AG04450 (cell line): Measurements from ENCODE around the gene SMIM27. TPM values are rescaled to one million over a fixed set of nuclear protein-coding genes. Genes with fewer than 3 reads are reported as not detected.

Source experiments
- CTCF ChIA-PET: fragments of 300-600, 350-600 bp; formaldehyde crosslinking; extraction: SDS; loops from one replicate; lab custom pipeline; 2022; ENCODE audit warnings: antibody characterized with exemption, inconsistent platforms; lab: Charles Lee
- POLR2A ChIA-PET: fragments of 350-600 bp; formaldehyde crosslinking; extraction: SDS; loops from one replicate; lab custom pipeline; 2021; ENCODE audit warnings: antibody characterized with exemption, inconsistent platforms; lab: Yijun Ruan, JAX
- DNase-seq: peaks from one replicate; pipeline ENCODE4 v3.0.0-alpha.2; 2011; ENCODE audit warnings: low read depth, low spot score
- H3K27ac ChIP-seq: one replicate; pipeline ENCODE4 v1.5.1; 2012; ENCODE audit warnings: low read depth, low read length, control low read depth
- H3K27me3 ChIP-seq: one replicate; pipeline ENCODE4 v1.6.0; 2012; ENCODE audit warnings: low read length; ENCODE audit not compliant: control insufficient read depth, insufficient read depth
- H3K4me3 ChIP-seq: 2 replicates; pipeline ENCODE4 v1.5.1; 2011; ENCODE audit warnings: mild to moderate bottlenecking, low read depth, low read length, control low read depth
- H3K9me3 ChIP-seq: 2 replicates; pipeline ENCODE4 v1.5.1; 2012; ENCODE audit warnings: low read length; ENCODE audit not compliant: control insufficient read depth, insufficient read depth
- polyA plus RNA-seq: library from polyadenylated mRNA; depleted of rRNA; stranded (reverse); fragments of >200 nt; gene quantifications from 2 replicates; pipeline ENCODE4 v1.2.3, GENCODE V29; 2011
- TF ChIP-seq, protein P1 (sequence below): IDR thresholded peaks from 2 replicates; pipeline ENCODE4 v1.5.1; 2011; ENCODE audit warnings: low read depth, low read length, control low read depth, inconsistent platforms

SMIM27 gene
- polyA plus RNA-seq, 1 experiment: 7.2 TPM

DNA sequence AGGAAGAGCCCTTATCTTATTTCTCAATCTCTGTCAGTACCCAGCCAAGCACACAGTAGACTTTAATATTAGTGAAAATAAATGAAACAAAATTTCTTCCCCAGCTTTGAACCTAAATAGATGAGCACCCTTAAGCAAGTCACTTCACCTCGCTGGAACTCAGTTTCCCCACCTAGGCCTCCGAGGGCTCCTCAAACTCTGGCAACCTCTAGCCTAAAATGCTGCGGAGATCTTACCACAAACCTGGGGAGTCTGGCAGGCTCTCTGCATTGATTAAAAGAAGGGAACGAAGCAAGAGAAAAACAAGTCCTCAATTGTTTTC, 26.5 kb upstream of the SMIM27 start:
- no peak for DNase-seq
- CTCF ChIA-PET: interaction anchor here (1.0 to 3.8 kb wide), 14 partner anchors 14 to 148 kb away, joined by 3 to 63 read pairs (median 5); partner anchors contain the start of gene NDUFB6
- POLR2A ChIA-PET: interaction anchor here (0.6 to 2.5 kb wide), 4 partner anchors 26 to 499 kb away, joined by 3 to 17 read pairs (median 6); partner anchors contain the start of genes DNAJA1, SMIM27 and TOPORS
- peak overlapping the region; percentile 73 for H3K27ac ChIP-seq
- peak overlapping the region; percentile 84 for H3K4me3 ChIP-seq
- peaks cover 3% of the 10 kb centered on the region; the same call in 1 of the 2 replicates for H3K9me3 ChIP-seq
- H3K27me3 ChIP-seq: no peaks in the 10 kb centered on the region
- TF ChIP-seq, protein P1, sequence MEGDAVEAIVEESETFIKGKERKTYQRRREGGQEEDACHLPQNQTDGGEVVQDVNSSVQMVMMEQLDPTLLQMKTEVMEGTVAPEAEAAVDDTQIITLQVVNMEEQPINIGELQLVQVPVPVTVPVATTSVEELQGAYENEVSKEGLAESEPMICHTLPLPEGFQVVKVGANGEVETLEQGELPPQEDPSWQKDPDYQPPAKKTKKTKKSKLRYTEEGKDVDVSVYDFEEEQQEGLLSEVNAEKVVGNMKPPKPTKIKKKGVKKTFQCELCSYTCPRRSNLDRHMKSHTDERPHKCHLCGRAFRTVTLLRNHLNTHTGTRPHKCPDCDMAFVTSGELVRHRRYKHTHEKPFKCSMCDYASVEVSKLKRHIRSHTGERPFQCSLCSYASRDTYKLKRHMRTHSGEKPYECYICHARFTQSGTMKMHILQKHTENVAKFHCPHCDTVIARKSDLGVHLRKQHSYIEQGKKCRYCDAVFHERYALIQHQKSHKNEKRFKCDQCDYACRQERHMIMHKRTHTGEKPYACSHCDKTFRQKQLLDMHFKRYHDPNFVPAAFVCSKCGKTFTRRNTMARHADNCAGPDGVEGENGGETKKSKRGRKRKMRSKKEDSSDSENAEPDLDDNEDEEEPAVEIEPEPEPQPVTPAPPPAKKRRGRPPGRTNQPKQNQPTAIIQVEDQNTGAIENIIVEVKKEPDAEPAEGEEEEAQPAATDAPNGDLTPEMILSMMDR: no peak

GRCh38 chr9:32526041-32526706, 26.0 kb upstream of the SMIM27 start, which contains the start of gene RIGI:
TSS of gene RIGI (minus strand) at chr9:32526196. CDS start at chr9:32526166, 30 bp downstream.
- ChIA-PET POLR2A (interaction anchor here (0.6 to 2.5 kb wide), 4 partner anchors 25 to 499 kb away, joined by 3 to 17 read pairs (median 6); partner anchors contain the start of genes DNAJA1, SMIM27 and TOPORS), CTCF (interaction anchor here (0.6 to 3.8 kb wide), 17 partner anchors 14 to 1326 kb away, joined by 3 to 63 read pairs (median 5); partner anchors contain the start of gene NDUFB6)
- Histone ChIP-seq H3K27ac (peak within 1 kb of the TSS; percentile 73), H3K9me3 (no peaks in the 10 kb centered on the region), H3K27me3 (no peaks in the 10 kb centered on the region), H3K4me3 (peak within 1 kb of the TSS; percentile 84)
- DNase-seq: peak; percentile 82
- TF ChIP-seq, protein P1: peak; percentile 32

DNA sequence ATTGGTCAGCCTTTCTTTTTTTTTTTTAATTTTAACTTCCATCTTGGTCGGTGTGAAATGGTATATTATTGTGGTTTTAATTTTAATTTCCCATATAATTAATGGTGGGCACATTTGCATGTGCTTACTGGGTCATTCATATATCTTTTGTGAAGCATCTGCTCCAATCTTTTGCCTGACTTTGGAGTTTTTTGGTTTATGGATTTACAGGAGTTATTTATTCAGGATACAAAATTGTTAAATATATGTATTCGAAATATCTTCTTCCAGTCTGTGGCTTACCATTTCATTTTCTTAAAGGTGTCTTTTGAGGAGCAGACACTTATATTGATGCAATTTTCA, 25.4 kb upstream of the SMIM27 start:
- H3K4me3 ChIP-seq: peak overlapping the region; percentile 84
- TF ChIP-seq, protein P1: no peak

GRCh38 chr9:32533336-32533735, 18.8 kb upstream of the SMIM27 start:
- Histone ChIP-seq H3K4me3 (no peak overlapping the region), H3K9me3 (no peaks in the 10 kb centered on the region), H3K27ac (no peak overlapping the region), H3K27me3 (no peaks in the 10 kb centered on the region)
- DNase-seq: no peak
- CTCF ChIA-PET: interaction anchor here (0.7 to 1.4 kb wide), 3 partner anchors 46 to 435 kb away, joined by 3 to 7 read pairs (median 3); no protein-coding TSS in a partner anchor
- POLR2A ChIA-PET: no interaction called here
- TF ChIP-seq, protein P1: no peak

More for the DNA sequence above, 25.4 kb upstream of the SMIM27 start:
- H3K27ac ChIP-seq: no peak overlapping the region
- no peaks in the 10 kb centered on the region for H3K27me3 ChIP-seq
- CTCF ChIA-PET: interaction anchor here (0.6 to 3.8 kb wide), 9 partner anchors 13 to 1325 kb away, joined by 3 to 63 read pairs (median 6); no protein-coding TSS in a partner anchor
- no peak for DNase-seq
- POLR2A ChIA-PET: interaction anchor here (0.6 to 2.5 kb wide), 2 partner anchors 25 to 124 kb away, joined by 5 to 17 read pairs; partner anchors contain the start of genes SMIM27 and TOPORS
- H3K9me3 ChIP-seq: no peaks in the 10 kb centered on the region

DNA sequence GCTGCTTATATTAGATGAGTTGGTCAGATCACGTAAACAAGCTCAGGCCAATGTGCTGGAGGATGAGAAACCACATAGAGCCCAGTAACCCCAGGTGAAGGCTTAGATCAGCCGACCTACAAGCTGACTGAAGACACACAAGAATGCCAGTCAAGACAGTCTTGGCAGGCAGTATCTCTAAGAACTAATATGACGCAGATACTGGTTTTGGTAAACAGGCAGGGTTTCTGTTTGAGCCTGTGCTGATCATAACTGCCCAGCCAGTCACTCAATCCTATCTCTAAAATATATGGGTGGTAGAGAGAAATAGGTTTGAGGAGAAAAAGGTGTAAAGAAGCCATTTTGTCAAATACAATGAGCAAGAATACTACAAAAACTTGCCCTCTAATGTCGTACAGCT, 18.3 kb upstream of the SMIM27 start:
- POLR2A ChIA-PET: no interaction called here
- DNase-seq: no peak
- Histone ChIP-seq H3K4me3 (no peak overlapping the region), H3K27me3 (no peaks in the 10 kb centered on the region), H3K9me3 (no peaks in the 10 kb centered on the region), H3K27ac (no peak overlapping the region)
- CTCF ChIA-PET: interaction anchor here (1.4 kb wide), 1 partner anchor 435 kb away, joined by 3 read pairs; no protein-coding TSS in a partner anchor
- TF ChIP-seq, protein P1: no peak
